Effector memory CD8-positive, alpha-beta T cell (primary cell): Measurements from ENCODE around the gene CCRL2.
A peak's percentile ranks its signal among the peaks of the same experiment; 100 is the strongest.
"Not testable (repeated sequence)": the region's sequence is repeated elsewhere in the genome, so short reads cannot be mapped to it uniquely, and the experiment has no call there.

ENCODE experiments used
- ATAC-seq: fragments of 150-1000 bp; cut with Tn5 transposase; replicated peaks from 2 replicates; pipeline ENCODE4 v1.10.0; 2021; ENCODE audit warnings: mild to moderate bottlenecking, moderate library complexity
- DNase-seq, 3 experiments: peaks; one replicate each; pipeline ENCODE4 v3.0.0; 2021
- H3K27ac Mint-ChIP-seq, 2 donors: one replicate each; pipeline ENCODE4 v1.8.0; 2022; ENCODE audit warnings: mild to moderate bottlenecking in 2 of 2, mixed read lengths in 2 of 2, moderate library complexity in 2 of 2
- H3K27me3 Mint-ChIP-seq, 2 donors: one replicate each; pipeline ENCODE4 v1.8.0; 2022; ENCODE audit warnings: mixed read lengths in 2 of 2
- H3K36me3 Mint-ChIP-seq: one replicate; pipeline ENCODE4 v1.8.0; 2022; ENCODE audit warnings: mild to moderate bottlenecking, moderate library complexity, mixed read lengths; ENCODE audit not compliant: insufficient read depth
- H3K4me1 Mint-ChIP-seq, 2 donors: one replicate each; pipeline ENCODE4 v1.8.0; 2022; ENCODE audit warnings: low read depth in 2 of 2, mixed read lengths in 2 of 2
- H3K4me3 Mint-ChIP-seq, 2 donors: one replicate each; pipeline ENCODE4 v1.8.0; 2022; ENCODE audit warnings: mild to moderate bottlenecking in 2 of 2, mixed read lengths in 2 of 2, moderate library complexity in 2 of 2
- H3K9me3 Mint-ChIP-seq, 2 donors: one replicate each; pipeline ENCODE4 v1.8.0; 2022; ENCODE audit warnings: mixed read lengths in 2 of 2

CCRL2 gene

DNA sequence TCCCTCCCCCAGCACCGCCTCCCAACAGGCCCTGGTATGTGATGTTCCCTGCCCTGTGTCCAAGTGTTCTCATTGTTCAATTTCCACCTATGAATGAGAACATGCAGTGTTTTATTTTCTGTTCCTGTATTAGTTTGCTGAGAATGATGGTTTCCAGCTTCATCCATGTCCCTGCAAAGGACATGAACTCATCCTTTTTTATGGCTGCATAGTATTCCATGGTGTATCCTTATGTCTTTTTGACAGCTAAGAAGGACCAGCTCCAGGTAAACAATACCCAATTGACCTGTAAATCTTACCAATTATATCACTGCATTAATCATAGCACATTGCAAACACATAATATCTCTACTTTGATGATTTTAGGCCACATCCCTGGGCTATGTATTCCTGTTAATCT lies 23.8 kb downstream of the CCRL2 start:
- H3K9me3 Mint-ChIP-seq, H3K36me3 Mint-ChIP-seq, H3K27me3 Mint-ChIP-seq, H3K27ac Mint-ChIP-seq, DNase-seq, H3K4me3 Mint-ChIP-seq, ATAC-seq: not testable (repeated sequence)
- peaks cover 8 to 14% of the 10 kb centered on the region in 2 donors for H3K4me1 Mint-ChIP-seq

GRCh38 chr3:46431905-46432304 lies 24.8 kb downstream of the CCRL2 start:
- not testable (repeated sequence) for ATAC-seq, H3K27ac Mint-ChIP-seq, H3K4me3 Mint-ChIP-seq, H3K4me1 Mint-ChIP-seq, H3K36me3 Mint-ChIP-seq, H3K27me3 Mint-ChIP-seq, H3K9me3 Mint-ChIP-seq, DNase-seq

DNA sequence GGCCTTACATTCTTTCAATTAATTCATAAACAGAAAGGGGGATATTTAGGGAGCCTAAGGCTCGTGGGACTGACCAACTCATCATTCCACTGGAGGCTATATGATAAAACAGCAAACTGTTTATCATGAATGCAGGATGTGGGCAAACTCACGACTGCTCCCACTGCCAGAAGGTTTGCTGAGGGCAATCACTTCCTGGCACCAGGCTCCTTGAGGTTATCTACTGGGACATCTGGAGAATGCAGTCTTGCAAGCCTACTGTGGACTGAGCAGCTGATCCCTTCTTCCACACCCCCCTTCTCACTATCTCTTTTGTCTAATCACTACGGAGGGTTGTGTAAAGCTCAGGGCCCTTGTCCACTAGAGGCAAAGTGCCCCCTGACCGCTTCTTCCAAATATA lies 26.1 kb downstream of the CCRL2 start:
- not testable (repeated sequence) for H3K36me3 Mint-ChIP-seq, H3K27ac Mint-ChIP-seq, DNase-seq, H3K9me3 Mint-ChIP-seq, ATAC-seq, H3K4me1 Mint-ChIP-seq, H3K27me3 Mint-ChIP-seq, H3K4me3 Mint-ChIP-seq

DNA sequence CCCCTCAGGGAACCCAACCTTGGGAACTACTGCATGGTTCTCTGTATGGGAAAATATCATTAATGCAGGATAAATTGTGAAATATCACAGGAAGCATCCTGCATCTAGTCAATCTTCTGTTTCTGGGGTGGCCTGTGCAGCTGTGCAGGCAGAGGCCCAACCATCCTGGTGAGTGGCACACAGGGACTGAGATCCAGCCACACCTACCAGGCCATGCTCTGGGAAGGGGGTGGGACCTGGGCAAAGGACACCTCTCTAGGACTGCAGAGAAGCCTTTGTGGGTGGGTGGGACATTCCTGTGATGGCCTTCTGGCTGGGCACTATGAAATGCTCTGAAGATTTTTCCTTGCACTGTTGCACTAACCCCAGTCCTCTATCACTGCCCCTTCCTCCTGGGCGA lies 26.8 kb downstream of the CCRL2 start:
- H3K4me3 Mint-ChIP-seq: no peak overlapping the region
- H3K27ac Mint-ChIP-seq: peak overlapping the region in 1 of 2 donors; percentile 52
- peaks cover 3 to 4% of the 10 kb centered on the region in 2 donors for H3K4me1 Mint-ChIP-seq
- peaks cover 0 to 8% of the 10 kb centered on the region in 2 donors for H3K27me3 Mint-ChIP-seq
- DNase-seq: no peak
- H3K9me3 Mint-ChIP-seq: peaks cover 6 to 8% of the 10 kb centered on the region in 2 donors
- ATAC-seq: no peak
- H3K36me3 Mint-ChIP-seq: peaks cover 2% of the 10 kb centered on the region

DNA sequence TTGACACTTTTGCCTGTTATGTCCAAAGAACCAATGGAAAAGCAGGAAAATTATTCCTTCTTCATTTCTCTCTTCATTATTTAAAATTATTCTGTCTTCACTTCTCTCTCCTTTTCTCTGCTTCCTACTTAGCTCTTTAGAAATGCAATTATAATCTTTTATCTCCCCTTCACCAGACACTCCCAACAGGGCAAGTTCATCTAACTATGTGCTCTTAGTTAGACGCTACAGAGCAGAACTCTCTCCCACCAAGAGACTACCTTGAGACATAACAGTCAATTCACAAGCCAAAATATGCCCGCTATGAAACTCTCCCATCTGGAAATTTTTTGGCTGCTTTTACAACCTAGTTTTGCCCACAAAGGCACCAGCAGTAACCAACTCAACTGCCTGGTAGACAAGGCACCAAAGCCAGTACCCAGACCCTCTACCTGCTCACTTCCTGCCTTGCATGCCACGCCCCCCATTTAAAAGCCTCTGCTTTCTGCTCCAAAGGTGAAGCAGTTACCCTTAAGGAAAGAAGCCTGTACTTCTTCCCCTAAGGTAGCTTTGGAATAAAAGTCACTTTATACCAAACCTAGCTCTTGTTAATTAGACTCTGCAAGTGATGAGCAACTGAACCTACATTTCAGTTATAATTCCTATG lies 28.1 kb downstream of the CCRL2 start:
- H3K36me3 Mint-ChIP-seq: peaks cover 2% of the 10 kb centered on the region
- H3K4me1 Mint-ChIP-seq: peaks cover 3 to 4% of the 10 kb centered on the region in 2 donors
- DNase-seq (no peak), ATAC-seq (no peak)
- peaks cover 0 to 3% of the 10 kb centered on the region in 2 donors for H3K27me3 Mint-ChIP-seq
- no peak overlapping the region for H3K4me3 Mint-ChIP-seq
- peaks cover 6 to 8% of the 10 kb centered on the region in 2 donors for H3K9me3 Mint-ChIP-seq
- H3K27ac Mint-ChIP-seq: no peak overlapping the region

GRCh38 chr3:46438831-46439230 lies 31.8 kb downstream of the CCRL2 start:
- Mint-ChIP-seq H3K4me1 (peaks cover 15 to 20% of the 10 kb centered on the region in 2 donors), H3K36me3 (peaks cover 4% of the 10 kb centered on the region), H3K4me3 (no peak overlapping the region), H3K27ac (no peak overlapping the region), H3K27me3 (no peaks in the 10 kb centered on the region), H3K9me3 (no peaks in the 10 kb centered on the region)
- ATAC-seq (no peak), DNase-seq (no peak)

GRCh38 chr3:46440531-46441294 lies 33.7 kb downstream of the CCRL2 start:
- Mint-ChIP-seq H3K27ac (peak overlapping the region; percentile 36 to 71), H3K9me3 (no peaks in the 10 kb centered on the region), H3K4me1 (peaks cover 15 to 20% of the 10 kb centered on the region in 2 donors), H3K27me3 (no peaks in the 10 kb centered on the region), H3K36me3 (peaks cover 4% of the 10 kb centered on the region), H3K4me3 (peak overlapping the region in 1 of 2 donors; percentile 1)
- ATAC-seq (peak; percentile 98), DNase-seq (peak; percentile 9 to 43 (median 25))

- no peak for DNase-seq
- Mint-ChIP-seq H3K36me3 (peaks cover 4% of the 10 kb centered on the region), H3K4me1 (peaks cover 15 to 20% of the 10 kb centered on the region in 2 donors), H3K4me3 (no peak overlapping the region), H3K9me3 (no peaks in the 10 kb centered on the region), H3K27ac (peak overlapping the region in 1 of 2 donors; percentile 71), H3K27me3 (no peaks in the 10 kb centered on the region)
- ATAC-seq: no peak
Observed at GRCh38 chr3:46442576-46443530, 35.8 kb downstream of the CCRL2 start.

DNA sequence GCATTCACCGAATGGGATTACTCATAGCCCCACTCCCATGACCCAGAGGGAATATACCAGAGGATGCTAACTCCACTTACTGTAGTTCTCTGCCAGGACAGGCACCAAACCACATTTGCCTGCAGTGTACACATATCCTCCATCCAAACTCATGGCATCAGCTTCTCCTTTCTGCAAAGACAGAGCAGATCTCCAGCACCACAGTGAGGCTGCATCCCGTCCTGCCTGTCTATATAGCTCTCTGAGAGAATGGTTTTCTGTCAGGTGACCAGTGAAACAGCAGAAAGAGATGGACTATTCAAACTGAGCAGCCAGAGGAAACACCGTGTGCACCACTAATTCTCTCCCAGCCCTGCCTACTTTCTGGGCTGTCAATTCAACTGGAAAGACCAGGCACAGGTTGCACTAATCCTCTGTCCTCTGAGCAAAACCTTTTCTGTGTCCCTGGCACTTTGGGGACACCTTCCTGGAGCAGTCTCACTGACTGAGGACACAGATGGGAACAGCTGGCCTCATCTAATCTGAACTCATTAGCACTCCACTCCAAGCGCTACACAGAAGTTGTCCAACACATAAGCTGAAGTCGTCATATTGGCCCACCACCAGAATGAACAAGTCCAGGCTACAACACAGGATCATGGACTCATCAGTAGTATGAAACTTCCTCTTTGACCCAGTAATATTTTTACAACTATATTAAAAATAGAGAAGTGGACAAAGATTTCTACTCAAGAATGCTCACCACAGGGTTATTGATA lies 40.3 kb downstream of the CCRL2 start:
- H3K27me3 Mint-ChIP-seq: peaks cover 16 to 33% of the 10 kb centered on the region in 2 donors
- no peak overlapping the region for H3K27ac Mint-ChIP-seq
- no peaks in the 10 kb centered on the region for H3K4me1 Mint-ChIP-seq
- DNase-seq (no peak), ATAC-seq (no peak)
- no peak overlapping the region for H3K4me3 Mint-ChIP-seq
- H3K9me3 Mint-ChIP-seq: no peaks in the 10 kb centered on the region
- no peaks in the 10 kb centered on the region for H3K36me3 Mint-ChIP-seq

DNA sequence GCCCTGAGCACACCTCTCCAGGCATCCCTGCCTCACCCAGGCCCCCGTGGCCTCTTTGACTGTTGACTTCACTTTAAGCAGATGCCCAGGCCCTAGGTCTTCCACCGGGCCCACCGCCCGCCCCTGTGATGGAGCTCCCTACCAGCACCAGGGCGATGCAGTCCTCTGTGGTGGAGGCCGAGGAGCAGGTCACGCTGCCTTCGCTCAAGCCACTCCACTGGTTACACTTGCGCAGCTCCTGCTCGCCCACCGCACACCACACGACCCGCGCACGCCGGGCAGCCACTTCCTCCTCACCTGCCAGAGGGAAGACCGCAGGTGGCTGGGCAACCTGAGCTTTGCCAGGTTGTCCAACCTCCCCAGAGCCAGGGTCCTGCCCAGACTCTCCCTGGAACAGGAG lies 41.7 kb downstream of the CCRL2 start:
- Mint-ChIP-seq H3K36me3 (no peaks in the 10 kb centered on the region), H3K4me1 (no peaks in the 10 kb centered on the region), H3K9me3 (no peaks in the 10 kb centered on the region), H3K27ac (no peak overlapping the region), H3K27me3 (peaks cover 26 to 47% of the 10 kb centered on the region in 2 donors), H3K4me3 (no peak overlapping the region)
- no peak for ATAC-seq
- DNase-seq: no peak

GRCh38 chr3:46449755-46450552 lies 42.9 kb downstream of the CCRL2 start:
- H3K9me3 Mint-ChIP-seq: no peaks in the 10 kb centered on the region
- peaks cover 31 to 57% of the 10 kb centered on the region in 2 donors for H3K27me3 Mint-ChIP-seq
- ATAC-seq (no peak), DNase-seq (no peak)
- H3K4me1 Mint-ChIP-seq: peaks cover 0 to 4% of the 10 kb centered on the region in 2 donors
- no peak overlapping the region for H3K27ac Mint-ChIP-seq
- no peaks in the 10 kb centered on the region for H3K36me3 Mint-ChIP-seq
- H3K4me3 Mint-ChIP-seq: no peak overlapping the region

DNA sequence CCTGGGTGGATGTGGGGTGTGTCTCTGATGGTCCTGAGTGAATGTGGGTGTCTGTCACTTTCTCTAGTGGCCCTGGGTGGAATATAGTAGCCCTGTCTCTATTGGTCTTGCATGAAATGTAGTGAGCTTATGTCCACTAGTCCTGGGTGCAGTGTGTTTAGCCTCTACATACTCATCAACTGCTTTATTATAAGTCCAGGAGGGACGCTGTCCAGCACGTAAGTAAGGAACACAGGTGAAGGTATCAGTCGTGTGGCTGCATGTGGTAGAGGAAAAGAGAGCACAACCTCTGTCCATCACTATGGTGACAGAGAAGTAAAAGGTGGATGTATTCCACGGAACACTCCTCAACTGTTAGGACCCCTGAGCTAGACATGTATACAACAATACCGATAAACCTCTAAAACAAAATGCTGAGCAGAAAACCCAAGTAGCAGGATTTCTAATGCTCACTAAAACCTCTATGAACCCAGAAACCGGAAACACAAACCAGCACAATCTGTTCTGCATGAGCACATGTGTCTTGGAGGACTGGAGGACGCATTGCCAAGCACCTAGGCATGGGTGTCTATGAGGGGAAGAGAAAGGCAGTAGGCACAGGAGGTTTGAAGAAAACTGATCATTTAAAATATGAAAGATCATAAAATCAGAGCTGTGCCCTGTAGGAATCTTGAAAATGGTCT lies 46.6 kb downstream of the CCRL2 start:
- H3K9me3 Mint-ChIP-seq: no peaks in the 10 kb centered on the region
- no peak for DNase-seq
- peaks cover 30 to 69% of the 10 kb centered on the region in 2 donors for H3K27me3 Mint-ChIP-seq
- H3K36me3 Mint-ChIP-seq: no peaks in the 10 kb centered on the region
- ATAC-seq: no peak
- no peak overlapping the region for H3K4me3 Mint-ChIP-seq
- peaks cover 0 to 4% of the 10 kb centered on the region in 2 donors for H3K4me1 Mint-ChIP-seq
- no peak overlapping the region for H3K27ac Mint-ChIP-seq
